B cell (primary cell): ENCODE data around the gene PRR23C. TPM values are rescaled to one million over a fixed set of nuclear protein-coding genes. Genes with fewer than 3 reads are reported as not detected.

Experiments
- ATAC-seq: fragments of 200-7000 bp; cut with Tn5 transposase; one replicate; pipeline ENCODE4 v1.10.0; 2021; ENCODE audit warnings: low read depth, mild to moderate bottlenecking, moderate number of reproducible peaks, moderate library complexity
- CTCF ChIA-PET: fragments of 350-600 bp; sonication (Branson Sonifier 250); formaldehyde crosslinking; loops from one replicate; lab custom pipeline; 2021; ENCODE audit warnings: antibody characterized with exemption, inconsistent platforms; lab: Charles Lee
- POLR2A ChIA-PET: fragments of 350-600 bp; sonication (Branson Sonifier 250); formaldehyde crosslinking; loops from one replicate; lab custom pipeline; 2021; ENCODE audit warnings: antibody characterized with exemption; lab: Charles Lee
- DNase-seq: peaks from one replicate; pipeline ENCODE4 v3.0.0; 2013
- H2AFZ ChIP-seq: 2 replicates; pipeline ENCODE4 v1.6.1; 2012; ENCODE audit warnings: mild to moderate bottlenecking, low read depth, low read length; ENCODE audit not compliant: insufficient read depth, poor library complexity, severe bottlenecking
- H3K27ac ChIP-seq, 2 donors: 1 replicate in 1 of 2; 2 replicates in 1 of 2; pipeline ENCODE4 v1.5.1; 2012 to 2013; ENCODE audit warnings: low read length in 2 of 2, mild to moderate bottlenecking in 2 of 2, moderate library complexity in 1 of 2
- H3K27me3 ChIP-seq, 4 experiments: fragments of 200-600 bp in 1 of 4; sonication (generic) in 1 of 4; replicated peaks in 1 of 4; 1 replicate in 2 of 4; 2 replicates in 2 of 4; pipeline versions ENCODE4 v1.6.1 to v1.7.0; 2013 to 2016; ENCODE audit warnings: low read length in 3 of 4, mild to moderate bottlenecking in 2 of 4, mixed read lengths in 1 of 4, moderate library complexity in 1 of 4; ENCODE audit not compliant: insufficient read depth in 4 of 4, control insufficient read depth in 3 of 4; ENCODE audit errors: control extremely low read depth in 1 of 4
- H3K36me3 ChIP-seq, 2 experiments: replicated peaks in 1 of 2; 1 replicate in 1 of 2; 2 replicates in 1 of 2; pipeline versions ENCODE4 v1.6.1 to v1.7.1; 2013; ENCODE audit warnings: low read length in 1 of 2; ENCODE audit not compliant: insufficient read depth in 2 of 2, control insufficient read depth in 1 of 2; ENCODE audit errors: control extremely low read depth in 1 of 2, extremely low read depth in 1 of 2
- H3K4me1 ChIP-seq, 2 donors: fragments of 200-600 bp in 1 of 2; sonication (generic) in 1 of 2; 1 replicate in 1 of 2; 2 replicates in 1 of 2; pipeline versions ENCODE4 v1.5.1 to v1.6.1; 2013 to 2017; ENCODE audit warnings: low read length in 2 of 2; ENCODE audit not compliant: control insufficient read depth in 2 of 2, insufficient read depth in 2 of 2
- H3K4me2 ChIP-seq: replicated peaks from 2 replicates; pipeline ENCODE3; 2012; ENCODE audit warnings: mild to moderate bottlenecking, low read depth, low read length; ENCODE audit not compliant: poor library complexity, severe bottlenecking
- H3K4me3 ChIP-seq, 5 experiments: fragments of 200-600 bp in 1 of 5; sonication (generic) in 1 of 5; 1 replicate in 3 of 5; 2 replicates in 2 of 5; pipeline versions ENCODE4 v1.5.1 to v1.7.0; 2011 to 2016; ENCODE audit warnings: low read length in 4 of 5, mild to moderate bottlenecking in 4 of 5, low read depth in 2 of 5, control low read depth in 1 of 5, moderate library complexity in 1 of 5; ENCODE audit not compliant: insufficient read depth in 1 of 5; ENCODE audit errors: control extremely low read depth in 1 of 5, extremely low read depth in 1 of 5
- H3K79me2 ChIP-seq: fragments of 200-600 bp; sonication (generic); one replicate; pipeline ENCODE4 v1.6.0; 2016; ENCODE audit warnings: low read length; ENCODE audit not compliant: control insufficient read depth, insufficient read depth
- H3K9ac ChIP-seq: fragments of 200-600 bp; sonication (generic); 2 replicates; pipeline ENCODE4 v1.6.1; 2017; ENCODE audit warnings: mild to moderate bottlenecking, low read length, moderate library complexity
- H3K9me3 ChIP-seq, 3 donors: one replicate each; pipeline versions ENCODE4 v1.6.1 to v1.7.1; 2013; ENCODE audit warnings: low read length in 2 of 3; ENCODE audit not compliant: control insufficient read depth in 2 of 3, insufficient read depth in 1 of 3; ENCODE audit errors: control extremely low read depth in 1 of 3
- H4K20me1 ChIP-seq: 2 replicates; pipeline ENCODE4 v1.6.0; 2012; ENCODE audit warnings: mild to moderate bottlenecking, low read length; ENCODE audit not compliant: insufficient read depth, control insufficient read depth, poor library complexity, severe bottlenecking
- H3K27ac Mint-ChIP-seq: one replicate; pipeline ENCODE4 v1.8.0; 2021; ENCODE audit warnings: mixed read lengths
- H3K27me3 Mint-ChIP-seq: one replicate; pipeline ENCODE4 v1.8.0; 2021; ENCODE audit warnings: mixed read lengths
- H3K4me1 Mint-ChIP-seq: one replicate; pipeline ENCODE4 v1.8.0; 2021; ENCODE audit warnings: mixed read lengths
- H3K4me3 Mint-ChIP-seq: one replicate; pipeline ENCODE4 v1.8.0; 2021; ENCODE audit warnings: mixed read lengths
- H3K9me3 Mint-ChIP-seq: one replicate; pipeline ENCODE4 v1.8.0; 2022; ENCODE audit warnings: mixed read lengths; ENCODE audit not compliant: insufficient read depth
- EZH2 ChIP-seq: IDR thresholded peaks from 2 replicates; pipeline ENCODE4 v1.6.1; 2012; ENCODE audit warnings: borderline replicate concordance, low read depth, mild to moderate bottlenecking, moderate library complexity, low read length; ENCODE audit not compliant: insufficient read depth, poor library complexity, severe bottlenecking
- WGBS: methylation state at CpG from one replicate; pipeline ENCODE4 v1.1.5; 2013; ENCODE audit warnings: missing lambda C conversion rate; ENCODE audit not compliant: insufficient coverage; 5-methylcytosine and 5-hydroxymethylcytosine counted together
- intact Hi-C: fragments of 100-400 bp; cut with micrococcal nuclease; formaldehyde crosslinking; loops from one replicate; pipeline ENCODE4 v1.10.0; 2022
- polyA plus RNA-seq: library from polyadenylated mRNA; depleted of rRNA; stranded (reverse); fragments of >200 nt; gene quantifications from 2 replicates; pipeline ENCODE4 v1.2.3, GENCODE V29; 2012
- total RNA-seq, 2 donors: library from RNA; stranded (reverse); fragments of 120-200 nt in 1 of 2; gene quantifications; 1 replicate in 1 of 2; 2 replicates in 1 of 2; pipeline versions ENCODE4 v1.2.3 to v1.2.4, GENCODE V29; 2013 to 2022
- TF ChIP-seq, protein P1 (sequence below): fragments of 200-600 bp; IDR thresholded peaks from one replicate; pipeline ENCODE4 v1.8.0; 2022; ENCODE audit warnings: antibody characterized with exemption, mild to moderate bottlenecking

The PRR23C gene
- total and polyA plus RNA-seq, 2 donors (not counting 1 experiment from before 2014, with no cell fraction given) = not detected

- intact Hi-C loops = no loop called here
- ATAC-seq (no peak), DNase-seq (no peak)
- Histone ChIP-seq H3K4me3 (no peak overlapping the region), H4K20me1 (no peaks in the 10 kb centered on the region), H3K27me3 (peaks cover 0 to 5% (median 0%) of the 10 kb centered on the region in 4 experiments), H3K79me2 (no peaks in the 10 kb centered on the region), H2AFZ (no peak overlapping the region), H3K4me2 (no peak overlapping the region), H3K4me1 (no peaks in the 10 kb centered on the region), H3K9ac (no peak overlapping the region), H3K9me3 (peaks cover 0 to 33% (median 0%) of the 10 kb centered on the region in 3 donors), H3K36me3 (no peaks in the 10 kb centered on the region), H3K27ac (no peak overlapping the region)
- Mint-ChIP-seq H3K27me3 (peaks cover 2% of the 10 kb centered on the region), H3K4me1 (no peaks in the 10 kb centered on the region), H3K9me3 (peaks cover 6% of the 10 kb centered on the region), H3K27ac (no peak overlapping the region), H3K4me3 (no peak overlapping the region)
- no peak for TF ChIP-seq EZH2
- TF ChIP-seq, protein P1, sequence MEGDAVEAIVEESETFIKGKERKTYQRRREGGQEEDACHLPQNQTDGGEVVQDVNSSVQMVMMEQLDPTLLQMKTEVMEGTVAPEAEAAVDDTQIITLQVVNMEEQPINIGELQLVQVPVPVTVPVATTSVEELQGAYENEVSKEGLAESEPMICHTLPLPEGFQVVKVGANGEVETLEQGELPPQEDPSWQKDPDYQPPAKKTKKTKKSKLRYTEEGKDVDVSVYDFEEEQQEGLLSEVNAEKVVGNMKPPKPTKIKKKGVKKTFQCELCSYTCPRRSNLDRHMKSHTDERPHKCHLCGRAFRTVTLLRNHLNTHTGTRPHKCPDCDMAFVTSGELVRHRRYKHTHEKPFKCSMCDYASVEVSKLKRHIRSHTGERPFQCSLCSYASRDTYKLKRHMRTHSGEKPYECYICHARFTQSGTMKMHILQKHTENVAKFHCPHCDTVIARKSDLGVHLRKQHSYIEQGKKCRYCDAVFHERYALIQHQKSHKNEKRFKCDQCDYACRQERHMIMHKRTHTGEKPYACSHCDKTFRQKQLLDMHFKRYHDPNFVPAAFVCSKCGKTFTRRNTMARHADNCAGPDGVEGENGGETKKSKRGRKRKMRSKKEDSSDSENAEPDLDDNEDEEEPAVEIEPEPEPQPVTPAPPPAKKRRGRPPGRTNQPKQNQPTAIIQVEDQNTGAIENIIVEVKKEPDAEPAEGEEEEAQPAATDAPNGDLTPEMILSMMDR = no peak
- 76% methylated on average over 48 of the region's 50 CpGs for WGBS
- CTCF ChIA-PET = no interaction called here
- POLR2A ChIA-PET = no interaction called here
Observed at GRCh38 chr3:139043554-139044365, 932 bp downstream of the PRR23C start.

DNA sequence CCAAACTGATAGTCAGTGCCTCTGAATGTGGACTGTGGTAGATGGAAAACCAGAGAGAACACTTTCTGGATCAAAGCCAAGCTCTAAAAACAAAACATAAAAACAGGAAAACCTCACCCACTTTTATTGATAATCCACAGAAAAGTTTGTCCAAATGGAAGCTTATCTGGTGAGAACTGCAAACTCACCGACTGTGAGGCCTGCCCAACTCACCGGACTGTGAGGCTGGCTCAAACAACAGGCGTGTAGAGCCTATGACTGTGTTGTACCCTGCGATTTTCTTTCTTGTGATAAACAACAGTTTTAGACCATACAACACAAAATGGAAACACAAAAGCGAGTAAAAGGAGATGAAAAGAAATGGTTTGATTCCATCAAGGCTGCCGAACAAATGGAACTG, 7.2 kb downstream of the PRR23C start:
- ATAC-seq = no peak
- no peak overlapping the region for H2AFZ ChIP-seq
- H3K9ac ChIP-seq = no peak overlapping the region
- no peak overlapping the region for H3K4me3 Mint-ChIP-seq
- TF ChIP-seq, protein P1 = no peak
- TF ChIP-seq EZH2 = no peak
- no peak for DNase-seq
- intact Hi-C loops = no loop called here
- no peaks in the 10 kb centered on the region for H3K79me2 ChIP-seq
- no peak overlapping the region for H3K4me2 ChIP-seq
- H3K4me3 ChIP-seq = no peak overlapping the region
- H3K9me3 ChIP-seq = peaks cover 0 to 7% (median 0%) of the 10 kb centered on the region in 3 donors
- H3K9me3 Mint-ChIP-seq = no peaks in the 10 kb centered on the region
- WGBS = 80% methylated on average over 2 of the region's 6 CpGs
- H4K20me1 ChIP-seq = no peaks in the 10 kb centered on the region
- no peaks in the 10 kb centered on the region for H3K4me1 ChIP-seq
- no peak overlapping the region for H3K27ac ChIP-seq
- H3K27me3 Mint-ChIP-seq = peaks cover 6% of the 10 kb centered on the region
- H3K27ac Mint-ChIP-seq = no peak overlapping the region
- POLR2A ChIA-PET = no interaction called here
- peaks cover 0 to 5% (median 0%) of the 10 kb centered on the region in 4 experiments for H3K27me3 ChIP-seq
- CTCF ChIA-PET = no interaction called here
- H3K4me1 Mint-ChIP-seq = no peaks in the 10 kb centered on the region
- no peaks in the 10 kb centered on the region for H3K36me3 ChIP-seq
